HG02588 (cell line): ENCODE results near the gene CDH19.
"Not testable (repeated sequence)": the region's sequence is repeated elsewhere in the genome, so short reads cannot be mapped to it uniquely, and the experiment has no call there.

Experiments
- ATAC-seq: cut with Tn5 transposase; IDR thresholded peaks from one replicate; pipeline ENCODE4 v1.9.1; 2021; ENCODE audit warnings: mild to moderate bottlenecking, moderate library complexity; ENCODE audit not compliant: unreplicated experiment

Gene CDH19

DNA sequence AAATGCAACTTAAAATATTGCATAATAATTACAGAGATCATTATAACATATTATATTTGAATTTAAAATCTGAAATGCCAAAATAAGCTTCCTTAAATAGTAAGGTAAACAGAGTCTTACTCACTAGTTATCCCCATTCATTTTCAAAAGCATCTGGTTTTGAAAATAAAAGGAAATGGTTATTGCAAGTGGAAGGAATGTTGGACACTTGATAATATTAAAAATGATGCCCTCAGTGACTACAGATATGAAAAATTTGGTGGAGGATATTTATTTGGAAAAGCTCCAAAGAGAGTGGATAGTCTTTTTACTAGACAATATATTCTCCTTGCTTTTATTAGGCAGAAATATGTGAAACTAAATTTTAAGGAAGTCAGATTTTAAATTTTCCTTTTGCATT, 39.7 kb downstream of the CDH19 start:
- no peak for ATAC-seq

DNA sequence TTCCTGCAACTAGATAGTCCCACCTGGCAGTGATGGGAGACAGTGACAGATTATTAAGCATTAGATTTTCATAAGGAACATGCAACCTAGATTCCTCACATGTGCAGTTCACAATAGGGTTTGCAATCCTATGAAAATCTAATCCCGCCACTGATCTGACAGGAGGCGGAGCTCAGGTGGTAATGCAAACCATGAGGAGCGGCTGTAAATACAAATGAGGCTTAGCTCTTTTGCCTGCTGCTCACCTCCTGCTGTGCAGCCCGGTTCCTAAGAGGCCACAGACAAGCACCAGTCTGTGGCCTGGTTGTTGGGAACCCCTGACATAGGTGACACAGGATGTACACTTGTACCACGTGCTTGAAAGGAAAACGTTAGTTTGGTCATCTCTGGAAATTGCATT, 41.6 kb downstream of the CDH19 start:
- ATAC-seq = no peak

DNA sequence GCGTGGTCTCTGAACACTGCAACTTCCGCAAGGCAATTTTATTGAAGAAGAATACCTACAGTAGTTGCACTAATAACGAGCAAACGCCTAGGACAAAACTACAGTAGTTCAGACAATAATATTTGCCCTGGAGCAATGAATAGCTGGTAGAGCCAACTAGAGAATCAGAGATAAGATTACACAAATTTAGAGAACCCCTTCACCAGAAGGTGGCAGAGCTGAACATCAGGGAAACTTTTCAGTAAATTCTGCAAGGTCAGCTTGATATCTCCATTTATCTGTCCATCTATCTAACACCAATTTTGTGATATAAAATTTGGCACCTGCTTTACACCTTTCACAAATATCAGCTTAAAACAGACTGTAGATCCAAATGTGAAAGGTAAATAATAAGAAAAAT, 43.8 kb downstream of the CDH19 start:
- no peak for ATAC-seq

DNA sequence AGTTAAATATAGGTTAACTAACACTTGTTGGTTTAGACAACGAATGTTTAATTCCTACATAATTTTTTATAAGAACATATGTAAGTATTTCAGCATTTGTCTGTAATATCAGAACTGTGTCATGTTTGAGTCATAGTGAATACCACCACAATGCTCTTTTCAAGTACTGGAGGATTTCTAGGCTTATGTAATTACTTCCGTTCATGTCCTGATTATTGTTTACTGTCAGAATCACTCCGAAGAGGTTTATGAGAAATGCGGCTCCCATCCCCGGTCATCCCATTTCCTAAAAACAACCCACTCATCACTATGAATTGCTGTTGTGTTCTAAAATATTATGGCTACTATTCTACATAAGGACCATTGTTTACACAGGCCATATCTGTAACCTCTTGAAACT, 45.1 kb downstream of the CDH19 start:
- no peak for ATAC-seq

DNA sequence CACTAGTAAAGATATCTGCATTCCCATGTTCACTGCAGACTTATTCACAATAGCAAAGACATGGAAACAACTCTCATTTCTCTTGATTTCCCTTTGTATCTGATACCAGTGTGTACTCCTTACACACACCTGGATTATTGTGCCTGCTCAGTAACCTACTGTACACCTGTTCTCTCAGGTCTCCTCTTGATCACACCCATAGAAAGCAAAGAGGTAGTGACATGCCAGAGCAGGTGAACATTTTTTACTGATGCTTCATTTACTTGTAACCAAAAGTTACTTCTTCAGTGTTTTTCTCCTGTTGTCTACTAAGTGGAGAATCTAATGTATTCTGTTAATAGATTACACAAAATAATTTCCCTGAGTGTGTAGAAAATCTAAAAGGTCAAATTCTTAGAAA, 46.8 kb downstream of the CDH19 start:
- no peak for ATAC-seq

DNA sequence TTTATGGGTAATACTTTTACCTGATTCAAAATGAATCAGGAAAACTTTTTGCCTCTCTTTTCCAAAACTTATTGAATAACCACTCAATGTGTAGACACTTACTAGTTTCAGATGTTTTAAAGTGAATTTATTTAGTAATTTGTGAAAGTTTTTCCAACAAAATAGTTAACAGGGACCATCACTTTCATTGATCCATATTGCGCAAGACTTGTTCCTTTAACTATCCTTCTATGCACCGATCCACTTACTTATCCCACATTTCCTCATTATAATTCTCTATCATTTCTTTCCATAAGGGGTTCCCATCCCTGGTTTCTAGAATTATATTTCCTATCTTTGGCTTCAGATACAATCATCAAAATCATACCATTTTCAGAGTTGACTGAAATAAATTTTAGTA, 48.3 kb downstream of the CDH19 start:
- ATAC-seq = no peak

DNA sequence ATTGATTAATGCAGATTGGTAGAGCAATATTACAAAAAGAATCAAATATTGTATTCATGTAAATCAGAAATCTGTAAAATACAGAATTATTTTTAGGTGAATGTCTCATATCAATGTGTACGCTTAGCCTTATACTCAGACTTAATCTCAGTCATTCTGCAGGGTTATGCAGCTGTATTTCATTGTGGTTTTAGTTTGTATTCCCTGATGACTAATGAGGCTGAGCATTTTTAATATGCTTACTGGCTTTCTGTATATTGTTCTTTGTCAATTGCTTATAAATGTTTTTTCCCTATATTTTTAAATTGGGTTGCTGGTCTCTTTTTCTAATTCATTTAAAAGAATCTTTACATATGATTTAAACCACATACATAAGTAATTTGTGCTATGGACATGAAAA, 50.1 kb downstream of the CDH19 start:
- ATAC-seq = no peak

DNA sequence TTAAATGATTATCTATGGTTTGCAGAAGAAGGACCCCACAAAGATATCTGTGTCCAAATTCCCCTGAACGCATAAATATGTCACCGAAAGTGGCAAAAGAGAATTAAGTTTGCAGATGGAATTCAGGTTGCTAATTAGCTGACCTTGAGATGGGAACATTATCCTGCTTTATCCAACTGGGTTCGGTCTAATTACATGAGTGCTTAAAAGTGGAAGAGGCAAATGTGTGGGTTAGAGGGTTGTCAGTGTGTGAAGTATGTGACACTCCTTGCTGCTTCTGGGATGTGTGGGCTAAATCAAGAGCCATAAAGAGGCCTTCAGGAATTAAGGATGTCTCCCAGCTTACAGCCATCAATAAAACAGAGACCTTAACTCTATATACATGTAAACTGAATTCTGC, 53.5 kb downstream of the CDH19 start:
- no peak for ATAC-seq

DNA sequence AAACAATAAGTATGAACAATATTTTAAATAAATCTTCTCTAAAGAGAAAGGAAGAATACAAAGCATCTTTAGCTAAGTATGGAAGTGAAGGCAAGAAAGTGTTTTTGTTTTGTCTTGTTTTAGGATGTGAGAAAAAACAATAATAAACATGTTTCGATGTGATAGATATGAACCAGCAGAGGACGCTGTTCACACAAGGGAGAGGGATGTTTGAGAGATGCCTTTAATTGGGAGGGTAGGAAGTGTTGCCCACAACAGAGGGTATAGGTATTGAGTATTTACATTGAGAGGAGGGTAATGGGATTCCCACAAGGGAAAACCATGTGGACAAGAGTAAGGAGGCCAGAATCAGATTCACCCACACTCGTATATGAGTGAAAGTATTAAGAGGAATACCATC, 55.1 kb downstream of the CDH19 start:
- no peak for ATAC-seq

DNA sequence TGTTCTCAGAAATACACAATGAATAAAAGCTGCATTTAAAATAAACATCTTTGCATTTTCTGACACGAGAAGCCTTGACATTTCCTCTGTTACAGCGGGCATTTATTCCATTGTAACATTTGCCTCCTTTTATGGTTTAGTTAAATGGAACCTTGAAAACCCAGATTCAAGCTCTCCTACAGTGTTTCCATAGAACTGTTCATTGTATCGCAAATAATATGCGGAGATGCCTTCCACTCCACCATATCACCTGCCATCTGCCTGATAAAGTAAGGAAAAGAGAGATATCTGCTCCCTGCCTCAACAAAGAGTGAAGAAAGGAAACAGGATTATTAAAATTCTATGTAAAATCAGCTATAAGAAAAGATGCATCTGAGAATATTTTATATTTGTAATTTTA, 69.8 kb downstream of the CDH19 start:
- ATAC-seq = no peak

DNA sequence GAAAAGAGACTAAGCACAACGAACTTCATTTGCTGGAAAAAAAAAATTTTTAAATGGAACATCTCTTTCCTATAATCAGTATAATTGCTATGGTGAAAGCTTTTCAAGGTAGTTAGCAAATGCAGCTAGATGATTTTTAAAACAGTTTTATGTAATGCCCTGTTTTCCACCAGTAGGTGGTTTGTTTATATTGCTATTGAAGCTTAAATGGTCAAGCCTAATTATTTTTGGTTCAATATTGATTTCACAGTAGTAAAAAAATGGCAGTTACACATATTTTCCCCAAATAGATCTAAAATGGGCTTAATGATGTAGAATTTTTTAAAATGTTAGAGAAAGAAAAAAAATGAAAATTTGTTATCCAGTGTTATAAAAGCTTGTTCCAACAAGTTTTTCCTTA, 70.2 kb downstream of the CDH19 start:
- ATAC-seq = no peak

DNA sequence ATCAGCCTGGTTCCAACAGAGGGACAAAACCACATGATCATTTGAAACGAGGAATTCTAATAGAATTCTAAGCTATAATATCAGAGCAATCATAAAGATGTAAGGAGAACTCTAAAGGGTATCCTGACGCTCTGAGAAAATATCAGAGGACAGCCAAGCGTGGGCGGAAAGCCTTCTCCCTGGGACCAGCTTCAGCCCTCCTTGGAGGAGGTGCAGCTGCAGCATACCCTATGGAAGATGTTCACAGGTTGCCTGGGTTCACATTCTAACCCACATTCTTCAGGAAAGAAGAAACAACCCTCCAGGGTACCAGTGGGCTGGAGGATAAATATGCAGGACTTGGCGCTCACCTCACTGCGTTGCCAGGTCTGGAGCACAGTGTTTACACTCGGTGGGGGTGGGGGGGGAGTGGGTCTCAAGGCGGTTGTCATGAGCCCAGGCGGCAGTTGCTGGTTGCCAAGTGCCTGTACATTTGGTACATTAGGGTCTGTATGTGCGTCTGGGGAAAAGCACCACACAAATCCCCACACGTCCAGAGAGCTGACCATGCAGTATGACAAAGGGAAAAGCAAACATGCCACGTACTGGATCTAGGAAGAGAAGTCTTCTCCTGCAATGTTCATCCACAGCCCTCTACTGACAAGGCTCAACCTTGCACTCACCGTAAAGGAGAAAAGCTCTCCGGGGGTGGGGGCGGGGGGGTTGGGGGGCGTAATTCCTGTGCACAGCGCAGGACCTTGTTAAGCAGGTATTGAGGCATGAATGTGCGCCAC, 80.5 kb downstream of the CDH19 start:
- no peak for ATAC-seq

DNA sequence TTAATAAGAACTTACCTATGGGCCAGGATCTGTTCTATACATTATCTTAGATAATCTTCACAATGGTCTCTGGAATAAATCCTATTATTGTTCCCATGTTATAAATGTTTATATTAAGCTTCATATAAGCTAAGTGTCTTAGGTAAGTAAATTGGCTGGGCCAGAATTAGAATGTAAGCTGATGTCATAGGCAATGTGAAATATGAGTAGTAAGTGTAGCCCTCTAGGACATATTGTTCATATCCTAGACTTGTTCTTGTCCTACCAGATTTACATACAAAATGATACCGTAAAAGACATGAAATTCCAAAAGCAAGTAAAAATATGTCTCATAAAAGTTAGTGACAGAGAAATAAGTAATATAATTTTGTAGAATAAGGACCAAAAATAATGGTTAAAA, 89.9 kb downstream of the CDH19 start:
- no peak for ATAC-seq

DNA sequence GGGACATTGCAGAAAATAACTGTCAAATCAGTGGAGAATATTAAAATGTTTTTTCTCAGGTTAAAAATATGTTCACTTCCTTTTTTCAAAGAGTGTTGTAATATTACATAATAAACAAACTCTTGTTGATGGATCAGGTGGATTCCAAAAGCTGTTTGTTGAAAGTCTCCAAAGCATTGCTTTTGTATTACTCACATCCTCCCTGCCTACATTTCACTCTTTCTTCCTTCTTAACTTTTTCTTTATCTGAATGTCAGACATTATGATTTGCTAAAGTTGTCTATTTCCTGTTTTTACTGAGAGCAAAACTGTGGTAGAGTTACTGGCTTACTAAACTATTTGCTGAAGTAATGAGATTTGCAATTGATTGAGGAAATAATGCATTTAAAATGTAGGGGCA, 92.1 kb downstream of the CDH19 start:
- no peak for ATAC-seq

DNA sequence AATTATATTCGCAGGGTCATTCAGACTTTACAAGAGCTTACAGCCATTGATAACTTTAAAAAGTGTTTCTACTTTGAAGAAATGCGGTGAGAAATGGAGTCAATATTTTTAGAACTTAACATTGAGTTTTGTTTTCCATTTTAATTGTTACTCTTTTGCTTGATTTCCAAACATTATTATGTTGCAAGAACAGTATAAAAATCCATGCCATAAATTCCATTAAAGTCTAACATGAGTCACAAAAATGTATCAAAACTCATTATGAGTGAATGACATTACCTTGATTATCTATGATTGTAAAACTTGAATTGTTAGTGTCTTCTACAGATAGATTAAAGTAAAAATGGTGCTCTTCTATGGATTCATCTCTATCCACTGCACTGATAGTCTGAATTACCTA, 92.6 kb downstream of the CDH19 start:
- no peak for ATAC-seq

DNA sequence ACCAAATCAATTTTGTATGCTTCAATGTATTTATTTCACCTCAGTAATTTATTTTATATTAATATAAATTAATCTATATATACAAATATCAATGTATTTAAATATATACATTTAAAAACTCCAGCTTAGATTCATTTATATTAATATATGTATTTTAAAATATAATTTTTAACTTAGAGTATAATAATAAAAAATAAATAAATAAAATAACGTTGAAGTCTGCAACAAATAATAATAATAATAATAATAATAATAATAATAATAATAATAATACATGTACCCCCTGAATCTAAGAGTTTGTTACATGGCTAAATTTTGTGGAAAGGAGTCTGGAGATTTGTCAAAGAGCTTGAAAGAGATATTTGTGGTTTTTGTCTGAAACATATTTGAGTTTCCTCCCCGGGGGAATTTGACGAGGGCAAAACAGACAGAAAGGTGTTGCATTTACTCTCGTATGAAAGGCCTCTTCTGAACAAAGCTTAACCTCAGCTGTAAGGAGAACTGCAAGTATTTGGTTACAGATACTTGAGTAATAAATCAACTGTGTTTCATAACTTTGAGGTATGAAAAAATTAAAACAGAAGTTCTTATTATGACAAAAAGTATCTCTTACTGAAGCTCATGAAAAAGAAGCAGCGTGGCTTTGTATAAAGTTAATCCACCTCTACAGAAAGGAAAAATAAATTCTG, 93.4 kb downstream of the CDH19 start:
- ATAC-seq = no peak

DNA sequence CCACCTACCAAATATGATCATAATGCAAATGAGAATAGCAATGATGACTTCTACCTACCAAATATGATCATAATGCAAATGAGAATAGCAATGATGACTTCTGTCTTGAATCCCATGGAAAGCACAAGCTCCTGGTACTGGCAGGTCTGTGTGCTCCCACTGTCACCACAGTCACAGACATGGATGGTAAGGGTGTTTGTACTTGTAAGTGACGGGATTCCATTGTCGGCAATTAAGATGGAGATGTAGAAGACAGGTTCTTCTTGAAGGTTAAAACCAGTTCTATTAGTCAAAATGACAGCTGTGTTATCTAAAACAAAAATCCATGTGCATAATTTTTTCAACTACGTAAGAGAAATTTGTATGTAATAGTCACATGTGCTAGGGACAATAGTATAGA, 95.0 kb downstream of the CDH19 start:
- no peak for ATAC-seq

DNA sequence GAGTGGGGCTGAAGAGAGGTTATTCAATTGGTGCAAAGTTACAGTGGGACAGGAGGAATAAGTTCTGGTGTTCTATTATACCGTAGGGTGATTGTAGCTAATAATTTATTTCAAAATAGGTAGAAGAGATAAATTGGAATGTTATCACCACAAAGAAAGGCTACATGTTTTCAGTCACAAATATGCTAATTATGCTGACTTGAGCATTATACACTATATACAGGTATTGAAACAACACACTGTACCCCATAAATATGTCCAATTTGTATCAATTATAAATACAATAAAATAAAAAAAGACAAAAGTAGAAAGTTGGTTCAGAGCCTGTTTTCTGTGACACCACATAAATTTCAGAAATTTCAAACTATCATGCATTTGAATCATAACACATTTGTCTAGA, 97.7 kb downstream of the CDH19 start:
- ATAC-seq = no peak

DNA sequence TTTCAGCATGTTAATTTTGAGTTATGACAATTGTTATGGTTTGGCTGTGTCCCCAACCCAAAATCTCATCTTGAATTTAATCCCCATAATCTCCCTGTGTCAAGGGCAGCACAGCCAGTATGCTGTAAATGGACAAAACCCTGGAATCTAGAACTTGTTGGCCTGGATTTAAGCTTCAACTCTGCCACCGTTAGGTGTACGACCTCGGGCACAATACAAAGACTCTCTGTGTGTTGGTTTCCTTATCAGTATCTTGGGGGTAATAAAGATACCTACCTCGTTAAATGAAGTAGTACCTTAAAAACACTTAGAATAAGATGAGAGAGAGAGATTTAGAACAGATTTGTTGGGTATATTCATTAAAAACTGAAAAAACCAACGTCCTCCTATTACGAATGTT, 106.5 kb downstream of the CDH19 start:
- ATAC-seq = no peak

DNA sequence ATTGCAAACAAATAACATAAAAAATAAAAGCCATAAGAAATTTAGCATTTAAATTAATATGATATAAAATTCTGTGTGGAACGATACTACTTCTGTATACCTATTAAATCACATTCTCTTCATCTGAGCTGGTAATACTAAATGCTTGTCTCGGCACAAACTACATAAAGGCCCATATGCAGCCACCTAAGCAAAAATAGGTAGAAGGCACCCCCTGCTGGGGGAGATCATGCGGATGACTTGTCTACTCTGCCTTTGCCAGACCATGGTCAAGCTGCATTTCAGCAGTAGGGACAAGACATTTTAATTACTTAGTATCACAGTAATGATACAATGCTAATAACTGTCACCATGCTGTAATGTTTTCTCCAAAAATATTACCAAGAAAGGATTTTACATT, 108.0 kb downstream of the CDH19 start:
- ATAC-seq = peak; percentile 44

DNA sequence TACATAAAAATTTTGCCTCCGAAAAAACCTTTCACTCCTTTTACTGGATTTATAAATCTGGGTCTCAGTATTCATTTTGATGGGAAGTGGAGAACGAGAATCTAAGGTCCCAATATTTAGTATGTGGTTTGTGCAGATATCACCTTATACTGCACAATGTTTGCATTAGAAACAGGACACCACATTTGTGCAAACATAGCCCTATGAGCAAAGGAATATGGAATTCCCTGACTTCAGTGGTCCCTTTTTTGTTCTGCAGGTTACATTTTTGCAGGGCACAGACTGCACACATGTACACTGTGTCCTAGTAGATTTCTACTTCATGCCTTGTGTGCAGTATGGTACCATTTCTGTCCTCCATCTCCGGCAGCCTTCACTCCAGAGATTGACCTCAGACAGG, 130.0 kb downstream of the CDH19 start:
- no peak for ATAC-seq

DNA sequence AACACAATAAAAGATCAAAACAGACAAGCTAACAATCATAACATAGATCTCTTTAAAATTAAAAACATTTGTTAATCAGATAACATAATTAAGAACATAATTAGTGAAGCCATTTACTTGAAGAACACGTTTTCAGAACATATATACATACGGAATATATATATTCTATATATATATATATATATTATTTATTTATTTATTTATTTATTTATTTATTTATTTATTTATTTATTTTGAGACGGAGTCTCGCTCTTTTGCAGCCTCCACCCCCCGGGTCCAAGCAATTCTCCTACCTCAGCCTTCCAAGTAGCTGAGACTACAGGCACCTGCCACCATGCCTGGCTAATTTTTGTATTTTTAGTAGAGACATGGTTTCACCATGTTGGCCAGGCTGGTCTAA, 137.7 kb downstream of the CDH19 start:
- ATAC-seq = not testable (repeated sequence)

DNA sequence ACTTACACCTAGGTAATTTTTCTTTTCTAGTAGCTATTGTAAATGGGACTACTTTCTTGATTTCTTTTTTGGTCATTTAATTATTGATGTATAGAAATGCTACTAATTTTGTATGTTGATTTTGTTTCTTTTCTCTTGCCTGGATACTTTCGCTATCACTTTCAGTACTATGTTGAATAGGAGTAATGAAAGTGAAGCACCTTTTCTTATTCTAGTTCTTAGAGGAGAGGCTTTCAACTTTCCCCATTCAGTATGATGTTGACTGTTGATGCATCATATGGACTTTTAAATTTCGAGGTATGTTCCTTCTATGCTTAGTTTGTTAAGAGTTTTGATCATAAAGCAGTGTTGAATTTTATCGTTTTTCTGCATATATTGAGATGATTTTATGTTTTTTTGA, 142.5 kb downstream of the CDH19 start:
- no peak for ATAC-seq
